Fibroblast of skin of scalp (primary cell): ENCODE data around the gene MRPL54. TPM values are rescaled to one million over a fixed set of nuclear protein-coding genes. Genes with fewer than 3 reads are reported as not detected.
A peak's percentile ranks its signal among the peaks of the same experiment; 100 is the strongest.

ENCODE experiments used
- DNase-seq: peaks from one replicate; pipeline ENCODE4 v3.0.0-alpha.2; 2013
- polyA plus RNA-seq, 2 experiments: library from polyadenylated mRNA; unstranded; fragments of 120-200 nt; gene quantifications; one replicate each; pipeline ENCODE4 v1.2.1, GENCODE V29; 2013; ENCODE audit not compliant: insufficient read length in 2 of 2

The MRPL54 gene
- 58.3 TPM for polyA plus RNA-seq (2013, experiment 1 of 2; ENCODE audit: insufficient read length)
- polyA plus RNA-seq (2013, experiment 2 of 2; ENCODE audit: insufficient read length): 48.7 TPM

GRCh38 chr19:3762501-3763459, at the start of gene MRPL54:
Gene MRPL54 (plus strand): TSS chr19:3762682. CDS start chr19:3762701, 19 bp downstream.
- peak; percentile 99 for DNase-seq

DNA sequence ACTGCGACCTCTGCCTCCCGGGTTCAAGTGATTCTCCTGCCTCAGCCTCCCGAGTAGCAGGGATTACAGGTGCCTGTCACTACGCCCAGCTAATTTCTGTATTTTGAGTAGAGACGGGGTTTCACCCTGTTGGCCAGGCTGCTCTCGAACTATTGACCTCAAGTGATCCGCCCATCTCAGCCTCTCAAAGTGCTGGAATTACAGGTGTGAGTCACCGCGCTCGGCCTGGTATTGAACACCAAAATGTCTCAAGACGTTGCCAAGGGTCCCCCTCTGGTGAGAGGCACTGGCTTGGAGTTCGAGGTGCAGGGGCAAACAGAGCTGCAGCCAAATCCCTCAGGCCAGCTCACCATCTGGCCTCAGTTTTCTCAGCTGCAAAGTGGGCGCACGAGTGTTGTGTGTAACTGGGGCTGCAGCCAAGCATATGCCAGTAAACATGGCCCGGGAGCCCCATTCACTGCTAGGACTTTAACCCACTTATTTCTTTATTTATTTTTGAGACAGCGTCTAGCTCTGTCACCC, 46.3 kb upstream of the MRPL54 start:
- DNase-seq: no peak

DNA sequence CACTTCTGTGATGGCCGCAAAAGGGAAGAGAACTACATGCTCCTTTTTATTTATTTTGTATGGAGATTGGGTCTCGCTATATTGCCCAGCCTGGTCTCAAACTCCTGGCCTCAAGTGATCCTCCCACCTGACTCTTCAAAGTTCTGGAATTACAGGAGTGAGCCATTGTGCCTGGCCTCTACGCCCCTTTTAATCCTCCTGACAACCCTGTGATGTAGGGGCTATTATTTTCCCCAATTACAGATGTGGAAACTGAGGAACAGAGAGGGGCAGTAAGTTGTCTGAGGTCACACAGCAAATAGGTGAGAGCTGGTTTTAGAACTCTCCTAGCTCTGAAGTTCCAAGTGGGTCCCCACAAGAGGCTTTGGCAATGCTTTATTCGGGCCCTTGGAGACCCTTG, 42.6 kb upstream of the MRPL54 start:
- no peak for DNase-seq

DNA sequence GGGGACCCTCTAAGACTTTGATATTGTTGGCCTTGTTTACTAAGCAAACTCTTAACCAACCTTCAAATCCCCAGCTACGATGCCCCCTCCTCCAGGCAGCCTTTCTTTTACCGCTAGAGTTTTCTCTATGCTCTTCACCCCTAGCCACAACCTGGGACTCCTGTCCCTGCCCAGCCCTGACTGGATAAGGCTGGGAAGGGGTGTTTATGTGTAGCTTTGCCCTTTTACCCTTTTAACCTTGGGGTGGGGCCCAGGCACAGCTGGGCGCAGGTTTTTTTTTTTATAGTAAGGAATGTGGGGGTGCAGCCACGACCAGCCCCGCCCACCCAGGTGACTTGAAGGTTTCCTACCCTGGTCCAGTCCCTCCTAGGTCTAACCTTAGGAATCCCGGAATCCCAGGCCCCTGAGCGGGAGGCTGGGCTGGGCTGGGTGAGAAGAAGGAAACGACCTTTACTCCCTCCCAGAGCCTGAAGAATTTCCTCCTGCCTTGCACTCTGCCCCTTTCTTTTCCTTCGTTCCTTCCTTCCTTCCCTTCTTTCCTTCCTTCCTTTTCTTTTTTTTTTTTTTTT, 42.0 kb upstream of the MRPL54 start:
- no peak for DNase-seq

GRCh38 chr19:3721131-3721886, 41.2 kb upstream of the MRPL54 start:
- DNase-seq: peak; percentile 78

- DNase-seq: no peak
These were observed 40.5 kb upstream of the MRPL54 start for GRCh38 chr19:3721887-3722442.

DNA sequence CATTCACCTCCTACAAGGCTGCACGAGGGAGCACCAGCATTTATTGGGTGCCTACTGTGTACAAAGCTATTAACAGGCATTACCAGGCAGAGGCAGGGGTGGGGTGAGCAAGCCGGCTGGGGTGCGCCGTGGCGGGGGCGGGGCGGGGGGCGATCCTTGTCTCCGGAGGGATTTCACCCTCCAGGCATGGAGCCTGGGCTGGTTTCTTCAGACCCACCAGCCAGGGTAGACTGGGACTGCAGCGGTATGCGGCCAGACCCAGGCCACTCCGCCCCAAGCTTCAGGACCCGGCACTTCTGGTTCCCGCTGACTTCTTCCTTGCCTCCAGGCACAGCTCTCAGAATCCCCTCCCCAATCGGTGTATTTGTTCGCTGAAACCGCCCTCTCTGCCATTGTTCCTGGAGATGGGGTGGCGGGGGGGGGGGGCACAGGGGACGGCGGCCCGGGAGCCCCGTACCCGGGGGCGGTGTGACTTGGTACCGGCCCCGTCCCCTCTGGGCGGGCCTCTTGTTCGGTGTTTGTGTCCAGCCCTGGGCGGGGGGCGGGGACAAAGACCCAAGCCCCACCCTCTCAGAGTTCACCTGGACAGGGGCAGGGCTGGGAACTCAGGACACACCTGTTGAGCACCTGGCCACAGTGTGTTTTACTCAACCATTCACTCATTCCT, 39.9 kb upstream of the MRPL54 start:
- DNase-seq: no peak

DNA sequence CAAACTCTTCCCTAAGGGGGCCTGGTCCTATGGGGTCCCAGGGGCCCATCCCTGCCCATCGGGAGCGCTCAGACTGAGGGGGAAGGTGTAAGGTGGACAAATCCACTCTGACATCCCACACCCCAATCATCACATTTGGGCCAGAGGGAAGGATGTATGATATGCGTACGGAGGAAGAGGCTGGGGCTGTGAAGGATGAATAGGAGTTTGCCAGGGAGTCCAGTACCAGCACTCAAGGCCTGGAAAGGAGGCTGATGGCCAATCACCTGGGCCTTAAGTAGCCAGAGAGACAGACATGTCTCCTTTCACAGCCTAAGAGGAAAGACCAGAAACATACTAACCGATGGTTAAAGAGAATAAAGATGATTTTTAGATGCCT, 39.4 kb upstream of the MRPL54 start:
- no peak for DNase-seq

DNA sequence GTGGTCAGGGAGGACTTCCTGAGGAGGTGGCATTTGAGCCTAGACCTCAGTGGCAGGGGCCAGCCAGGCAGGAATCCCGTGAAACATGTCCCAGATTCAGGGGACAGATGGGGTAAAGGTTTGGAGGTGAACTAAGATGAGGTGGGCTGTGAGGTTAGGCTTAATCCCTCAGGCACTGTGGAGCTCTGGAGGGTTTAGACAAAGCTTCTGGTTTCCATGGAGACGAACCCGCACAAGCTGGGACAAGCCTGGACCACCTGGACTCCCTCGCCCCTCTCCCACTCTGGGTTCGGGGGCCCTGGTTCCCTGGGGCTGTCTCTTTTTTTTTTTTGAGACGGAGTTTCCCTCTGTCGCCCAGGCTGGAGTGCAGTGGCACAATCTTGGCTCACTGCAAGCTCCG, 38.6 kb upstream of the MRPL54 start:
- DNase-seq: no peak

GRCh38 chr19:3725121-3725520, 37.4 kb upstream of the MRPL54 start:
- DNase-seq: no peak

GRCh38 chr19:3725640-3726310, 36.7 kb upstream of the MRPL54 start:
- peak; percentile 15 for DNase-seq

DNA sequence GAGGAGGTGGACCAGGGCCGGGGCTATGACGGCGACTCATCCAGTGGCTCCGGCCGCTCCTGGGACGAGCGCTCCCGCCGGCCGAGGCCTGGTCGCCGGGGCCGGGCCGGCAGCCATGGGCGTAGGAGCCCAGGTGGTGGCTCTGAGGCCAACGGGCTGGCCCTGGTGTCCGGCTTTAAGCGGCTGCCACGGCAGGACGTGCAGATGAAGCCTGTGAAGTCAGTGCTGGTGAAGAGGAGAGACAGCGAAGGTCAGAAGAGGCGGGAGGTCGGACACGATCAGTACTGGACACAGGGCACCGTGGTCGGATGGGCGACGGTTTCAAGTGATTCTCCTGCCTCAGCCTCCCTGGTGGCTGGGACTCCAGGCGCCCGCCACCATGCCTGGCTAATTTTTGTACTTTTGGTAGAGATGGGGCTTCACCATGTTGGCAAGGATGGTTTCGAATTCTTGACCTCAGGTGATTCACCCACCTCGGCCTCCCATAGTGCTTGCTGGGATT, 32.0 kb upstream of the MRPL54 start:
- no peak for DNase-seq

GRCh38 chr19:3732108-3732507, 30.4 kb upstream of the MRPL54 start:
- no peak for DNase-seq

DNA sequence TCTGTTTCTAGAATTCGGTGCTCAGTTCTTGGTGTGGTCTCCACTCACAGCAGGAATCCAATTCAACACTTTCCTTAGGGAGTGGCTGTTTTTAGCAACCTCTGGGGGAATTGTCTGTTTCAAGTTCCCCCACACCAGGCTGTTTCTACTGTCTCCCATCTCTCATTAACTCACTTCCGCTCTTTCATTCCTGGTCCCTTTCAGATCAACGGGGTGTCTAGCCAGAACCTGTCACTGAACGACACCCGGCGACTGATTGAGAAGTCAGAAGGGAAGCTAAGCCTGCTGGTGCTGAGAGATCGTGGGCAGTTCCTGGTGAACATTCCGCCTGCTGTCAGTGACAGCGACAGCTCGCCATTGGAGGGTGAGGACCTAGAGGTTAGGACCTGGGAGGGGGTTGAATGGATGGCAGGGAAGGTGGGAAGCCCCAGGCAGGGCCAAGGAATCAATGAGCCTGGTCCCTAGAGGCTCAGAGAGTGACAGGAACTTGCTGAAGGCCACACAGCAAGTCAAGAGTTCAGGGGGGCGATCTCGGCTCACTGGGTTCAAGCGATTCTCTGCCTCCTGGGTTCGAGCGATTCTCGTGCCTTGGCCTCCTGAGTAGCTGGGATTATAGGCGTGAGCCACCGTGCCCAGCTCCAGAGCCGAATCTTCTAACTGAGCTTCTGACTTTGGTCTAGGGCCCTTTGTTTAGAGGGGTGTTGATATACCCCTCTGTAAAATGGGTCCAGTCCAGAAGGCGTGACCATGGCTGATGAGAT, 28.8 kb upstream of the MRPL54 start:
- no peak for DNase-seq

GRCh38 chr19:3734310-3734600, 28.2 kb upstream of the MRPL54 start:
- DNase-seq: no peak

GRCh38 chr19:3736106-3736724, 26.3 kb upstream of the MRPL54 start:
- no peak for DNase-seq

DNA sequence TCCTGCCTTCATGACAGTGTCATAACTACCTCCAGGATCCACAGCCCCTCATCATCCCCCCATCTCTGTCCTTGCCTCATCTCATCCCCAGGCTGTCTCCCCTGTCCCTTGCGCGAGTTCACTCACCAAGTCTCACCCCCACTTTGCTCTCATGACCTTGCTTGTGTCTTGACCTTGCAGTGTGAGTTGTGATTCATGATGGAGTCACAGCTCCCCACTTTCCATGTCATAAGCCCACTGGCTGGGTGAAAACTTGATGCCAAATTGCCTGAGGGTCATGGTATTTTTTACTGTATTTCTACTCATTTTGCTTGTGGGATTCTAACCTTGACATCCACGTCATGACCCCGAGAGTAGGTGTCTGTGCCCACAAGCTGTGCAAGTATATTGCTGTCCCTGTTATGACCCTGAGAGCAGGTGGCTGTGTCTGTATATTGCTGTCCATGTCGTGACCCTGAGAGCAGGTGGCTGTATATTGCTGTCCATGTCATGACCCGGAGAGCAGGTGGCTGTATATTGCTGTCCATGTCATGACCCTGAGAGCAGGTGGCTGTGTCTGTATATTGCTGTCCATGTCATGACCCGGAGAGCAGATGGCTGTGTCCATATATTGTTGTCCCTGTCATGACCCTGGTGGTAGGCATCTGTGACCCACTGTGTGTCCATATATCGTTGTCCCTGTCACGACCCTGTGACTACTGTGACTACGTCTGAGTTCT, 24.8 kb upstream of the MRPL54 start:
- no peak for DNase-seq

- DNase-seq: no peak
These were observed 23.8 kb upstream of the MRPL54 start for GRCh38 chr19:3738477-3739220.

DNA sequence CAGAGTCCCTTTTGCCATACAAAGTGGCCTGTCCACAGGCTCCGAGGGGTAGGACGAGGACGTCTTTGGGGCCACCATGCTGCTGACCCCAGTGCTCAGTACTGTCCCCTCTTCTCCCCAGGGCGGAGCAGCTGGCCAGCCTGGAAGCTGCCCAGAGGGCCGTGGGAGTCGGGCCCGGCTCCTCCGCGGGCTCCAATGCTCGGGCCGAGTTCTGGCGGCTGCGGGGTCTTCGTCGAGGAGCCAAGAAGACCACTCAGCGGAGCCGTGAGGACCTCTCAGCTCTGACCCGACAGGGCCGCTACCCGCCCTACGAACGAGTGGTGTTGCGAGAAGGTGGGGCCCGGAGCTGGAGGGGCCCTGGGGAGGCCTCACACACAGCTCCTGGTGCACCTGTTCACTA, 22.1 kb upstream of the MRPL54 start:
- no peak for DNase-seq
